Fibroblast of lung (primary cell): ENCODE data around the gene SYT15.
"Not testable (repeated sequence)": the region's sequence is repeated elsewhere in the genome, so short reads cannot be mapped to it uniquely, and the experiment has no call there.

Experiments used
- CTCF ChIP-seq, 2 donors: IDR thresholded peaks in 1 of 2; conservative IDR thresholded peaks in 1 of 2; 1 replicate in 1 of 2; 2 replicates in 1 of 2; pipeline ENCODE4 v1.5.1; 2011 to 2012; ENCODE audit warnings: low read length in 2 of 2, control low read depth in 1 of 2, inconsistent platforms in 1 of 2, low read depth in 1 of 2, mild to moderate bottlenecking in 1 of 2
- EZH2 ChIP-seq: IDR thresholded peaks from 2 replicates; pipeline ENCODE4 v1.5.1; 2012; ENCODE audit warnings: low read length, control low read depth, mild to moderate bottlenecking; ENCODE audit errors: missing control alignments

GRCh38 chr10:46567151-46567550 is 11.8 kb upstream of the SYT15 start:
- not testable (repeated sequence) for TF ChIP-seq CTCF (conservative IDR thresholded peaks at IDR 0.05 in 1 of 2, IDR thresholded peaks at IDR 0.05 in 1 of 2; ENCODE audit: low read depth in 1 of 2, low read length in 2 of 2); EZH2
